Breast epithelium (tissue), 4 donors: ENCODE results near the gene TLR6. TPM values are rescaled to one million over a fixed set of nuclear protein-coding genes. Genes with fewer than 3 reads are reported as not detected.

Experiments used
- DNase-seq, 2 donors: peaks; one replicate each; pipeline ENCODE4 v3.0.0-alpha.2; 2019; ENCODE audit warnings: low spot score in 2 of 2
- H3K27ac ChIP-seq, 2 donors: fragments of 200-600 bp; sonication (generic) in 1 of 2; one replicate each; pipeline ENCODE4 v1.5.1; 2016 to 2019; ENCODE audit warnings: mild to moderate bottlenecking in 1 of 2
- H3K27me3 ChIP-seq, 2 donors: fragments of 200-600 bp; sonication (generic) in 1 of 2; one replicate each; pipeline versions ENCODE4 v1.5.1 to v1.6.0; 2017 to 2019; ENCODE audit warnings: control low read depth in 1 of 2, mild to moderate bottlenecking in 1 of 2
- H3K36me3 ChIP-seq: fragments of 200-600 bp; one replicate; pipeline ENCODE4 v1.5.1; 2019
- H3K4me1 ChIP-seq, 2 donors: fragments of 200-600 bp; sonication (generic); one replicate each; pipeline ENCODE4 v1.5.1; 2016 to 2019; ENCODE audit warnings: control low read depth in 1 of 2
- H3K4me3 ChIP-seq, 3 donors: fragments of 200-600 bp; sonication (generic); 1 replicate in 2 of 3; 2 replicates in 1 of 3; pipeline ENCODE4 v1.5.1; 2016 to 2019; ENCODE audit warnings: mild to moderate bottlenecking in 3 of 3, moderate library complexity in 2 of 3
- H3K9me3 ChIP-seq, 2 donors: fragments of 200-600 bp; sonication (generic) in 1 of 2; one replicate each; pipeline ENCODE4 v1.5.1; 2016 to 2019; ENCODE audit warnings: control low read depth in 1 of 2
- CTCF ChIP-seq, 3 donors: fragments of 450-650 bp; IDR thresholded peaks; one replicate each; pipeline ENCODE4 v1.5.1; 2016 to 2017; ENCODE audit warnings: antibody characterized with exemption in 3 of 3, mild to moderate bottlenecking in 3 of 3, moderate library complexity in 3 of 3
- POLR2A ChIP-seq: fragments of 450-650 bp; IDR thresholded peaks from one replicate; pipeline ENCODE4 v1.6.1; 2016; ENCODE audit warnings: antibody characterized with exemption, mild to moderate bottlenecking, moderate library complexity
- POLR2AphosphoS5 ChIP-seq, 3 donors: sonication (generic); formaldehyde crosslinking; IDR thresholded peaks; one replicate each; pipeline ENCODE4 v1.6.1; 2017; ENCODE audit warnings: antibody characterized with exemption in 3 of 3
- intact Hi-C: fragments of 100-400 bp; cut with DNase I; formaldehyde crosslinking; loops from one replicate; pipeline ENCODE4 v1.15.1; 2023; ENCODE audit warnings: low total_unique reads
- total RNA-seq, 3 donors: library from RNA; depleted of rRNA; stranded (reverse); fragments of >200 nt; gene quantifications; one replicate each; pipeline ENCODE4 v1.1.0, GENCODE V29; 2016

Gene TLR6
- total RNA-seq, 3 donors from 2014 or later = 5.2 to 7.6 (median 5.3) TPM

- Histone ChIP-seq H3K4me3 (peak within 1 kb of the TSS; percentile 75 to 95 (median 93)), H3K36me3 (no peaks in the 10 kb centered on the region), H3K4me1 (no peaks in the 10 kb centered on the region), H3K27me3 (no peaks in the 10 kb centered on the region), H3K27ac (peak within 1 kb of the TSS; percentile 95 to 99), H3K9me3 (no peaks in the 10 kb centered on the region)
- DNase-seq = peak; percentile 51 to 60
- TF ChIP-seq POLR2AphosphoS5 (IDR thresholded peaks at IDR 0.05) (peak in 1 of 3 donors; percentile 43), CTCF (IDR thresholded peaks at IDR 0.05) (no peak)
- intact Hi-C loops = no loop called here
These were observed 11.0 kb upstream of the TLR6 start, which contains the start of gene FAM114A1 for GRCh38 chr4:38867478-38868058. FAM114A1 (plus strand) TSS chr4:38867806; CDS start chr4:38878079, 10,273 bp downstream.

GRCh38 chr4:38866973-38867477, 10.4 kb upstream of the TLR6 start:
- no peaks in the 10 kb centered on the region for H3K36me3 ChIP-seq
- intact Hi-C loops = no loop called here
- H3K4me3 ChIP-seq = peak overlapping the region; percentile 75 to 95 (median 93)
- DNase-seq = no peak
- peak overlapping the region; percentile 95 to 99 for H3K27ac ChIP-seq
- H3K27me3 ChIP-seq = no peaks in the 10 kb centered on the region
- H3K9me3 ChIP-seq = no peaks in the 10 kb centered on the region
- TF ChIP-seq POLR2AphosphoS5 (IDR thresholded peaks at IDR 0.05) (no peak), POLR2A (no peak), CTCF (IDR thresholded peaks at IDR 0.05) (no peak)
- no peaks in the 10 kb centered on the region for H3K4me1 ChIP-seq

GRCh38 chr4:38865445-38865844, 8.8 kb upstream of the TLR6 start:
- no peak overlapping the region for H3K27ac ChIP-seq
- TF ChIP-seq POLR2A (no peak), CTCF (IDR thresholded peaks at IDR 0.05) (no peak), POLR2AphosphoS5 (IDR thresholded peaks at IDR 0.05) (no peak)
- no peaks in the 10 kb centered on the region for H3K9me3 ChIP-seq
- H3K27me3 ChIP-seq = no peaks in the 10 kb centered on the region
- intact Hi-C loops = no loop called here
- no peaks in the 10 kb centered on the region for H3K4me1 ChIP-seq
- no peaks in the 10 kb centered on the region for H3K36me3 ChIP-seq
- DNase-seq = no peak
- H3K4me3 ChIP-seq = no peak overlapping the region

- TF ChIP-seq CTCF (IDR thresholded peaks at IDR 0.05) (no peak), POLR2A (no peak), POLR2AphosphoS5 (IDR thresholded peaks at IDR 0.05) (no peak)
- H3K27ac ChIP-seq = no peak overlapping the region
- no peaks in the 10 kb centered on the region for H3K36me3 ChIP-seq
- intact Hi-C loops = no loop called here
- no peak for DNase-seq
- peaks cover 0 to 6% of the 10 kb centered on the region in 2 donors for H3K4me1 ChIP-seq
- H3K4me3 ChIP-seq = no peak overlapping the region
- no peaks in the 10 kb centered on the region for H3K9me3 ChIP-seq
- H3K27me3 ChIP-seq = no peaks in the 10 kb centered on the region
These were observed 5.2 kb upstream of the TLR6 start for GRCh38 chr4:38861791-38862190.

GRCh38 chr4:38860788-38861424, 4.3 kb upstream of the TLR6 start:
- intact Hi-C loops = no loop called here
- H3K4me1 ChIP-seq = peaks cover 0 to 7% of the 10 kb centered on the region in 2 donors
- no peak for DNase-seq
- H3K27ac ChIP-seq = no peak overlapping the region
- no peaks in the 10 kb centered on the region for H3K36me3 ChIP-seq
- no peaks in the 10 kb centered on the region for H3K27me3 ChIP-seq
- TF ChIP-seq CTCF (IDR thresholded peaks at IDR 0.05) (peak in 1 of 3 donors; percentile 10), POLR2A (no peak), POLR2AphosphoS5 (IDR thresholded peaks at IDR 0.05) (no peak)
- H3K4me3 ChIP-seq = no peak overlapping the region
- no peaks in the 10 kb centered on the region for H3K9me3 ChIP-seq
